GM19397 (cell line): ENCODE results near the gene CASKIN1.

ENCODE experiments used
- ATAC-seq: cut with Tn5 transposase; IDR thresholded peaks from one replicate; pipeline ENCODE4 v1.9.1; 2021; ENCODE audit warnings: mild to moderate bottlenecking, moderate library complexity; ENCODE audit not compliant: unreplicated experiment

Gene CASKIN1

DNA sequence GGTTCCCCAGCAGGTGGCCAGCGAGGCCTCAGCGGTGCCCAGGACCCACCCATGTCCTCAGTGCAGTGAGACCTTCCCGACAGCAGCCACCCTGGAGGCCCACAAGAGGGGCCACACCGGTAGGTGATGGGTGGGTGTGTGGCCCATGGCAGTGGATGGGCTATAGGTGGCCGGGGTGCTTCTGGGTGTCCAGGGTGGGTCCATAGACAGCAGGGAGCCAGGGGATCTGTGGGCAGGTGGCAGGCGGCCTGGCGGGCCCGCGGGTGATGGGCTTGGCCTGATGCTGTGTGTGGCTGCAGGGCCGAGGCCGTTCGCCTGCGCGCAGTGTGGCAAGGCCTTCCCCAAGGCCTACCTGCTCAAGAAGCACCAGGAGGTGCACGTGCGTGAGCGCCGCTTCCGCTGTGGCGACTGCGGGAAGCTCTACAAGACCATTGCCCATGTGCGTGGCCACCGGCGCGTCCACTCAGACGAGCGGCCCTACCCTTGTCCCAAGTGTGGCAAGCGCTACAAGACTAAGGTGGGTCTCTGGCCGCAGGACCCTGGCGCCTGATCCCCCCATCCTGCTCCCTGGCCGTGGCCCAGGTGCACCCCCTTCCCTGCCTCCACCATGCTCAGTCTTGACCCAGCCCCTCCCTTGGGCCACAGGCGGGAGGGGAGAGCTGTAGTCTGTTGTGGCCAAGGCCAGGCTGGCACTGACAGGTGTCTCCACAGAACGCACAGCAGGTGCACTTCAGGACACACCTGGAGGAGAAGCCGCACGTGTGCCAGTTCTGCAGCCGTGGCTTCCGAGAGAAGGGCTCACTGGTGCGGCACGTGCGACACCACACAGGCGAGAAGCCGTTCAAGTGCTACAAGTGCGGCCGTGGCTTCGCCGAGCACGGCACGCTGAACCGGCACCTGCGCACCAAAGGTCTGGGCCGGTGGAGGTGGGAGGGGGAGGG is 37.7 kb upstream of the CASKIN1 start:
- ATAC-seq = no peak

- ATAC-seq = no peak
Measured at GRCh38 chr16:2233046-2233775, 36.8 kb upstream of the CASKIN1 start.

DNA sequence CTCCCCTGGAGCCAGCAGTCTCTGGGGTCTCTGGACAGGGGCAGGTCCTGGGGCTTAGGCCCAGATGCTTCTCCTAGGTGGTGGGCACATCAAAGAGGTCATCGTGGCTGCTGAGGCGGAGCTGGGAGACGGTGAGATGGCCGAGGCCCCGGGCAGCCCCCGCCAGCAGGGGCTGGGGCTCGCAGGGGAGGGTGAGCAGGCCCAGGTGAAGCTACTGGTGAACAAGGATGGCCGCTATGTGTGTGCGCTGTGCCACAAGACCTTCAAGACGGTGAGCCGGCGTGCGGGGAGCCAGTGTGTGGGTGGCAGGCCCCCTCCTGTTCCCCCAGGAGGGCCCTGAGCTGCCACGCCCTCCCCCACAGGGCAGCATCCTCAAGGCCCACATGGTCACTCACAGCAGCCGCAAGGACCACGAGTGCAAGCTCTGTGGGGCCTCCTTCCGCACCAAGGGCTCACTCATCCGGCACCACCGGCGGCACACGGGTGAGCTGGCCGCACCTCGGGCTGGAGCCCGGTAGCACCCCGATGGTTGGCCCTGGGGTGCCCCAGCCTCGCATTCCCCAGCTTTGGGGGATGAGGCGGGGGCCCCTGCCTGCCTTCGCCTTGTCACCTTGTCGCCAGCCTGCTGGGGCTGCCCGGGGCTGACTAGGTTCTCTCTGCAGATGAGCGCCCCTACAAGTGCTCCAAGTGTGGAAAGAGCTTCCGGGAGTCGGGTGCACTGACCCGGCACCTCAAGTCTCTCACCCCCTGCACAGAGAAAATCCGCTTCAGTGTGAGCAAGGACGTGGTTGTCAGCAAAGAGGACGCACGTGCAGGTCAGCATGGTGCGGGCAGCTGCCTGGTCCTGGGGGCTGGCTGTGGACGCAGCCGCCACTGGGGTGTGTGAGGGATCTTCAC is 35.9 kb upstream of the CASKIN1 start:
- no peak for ATAC-seq

DNA sequence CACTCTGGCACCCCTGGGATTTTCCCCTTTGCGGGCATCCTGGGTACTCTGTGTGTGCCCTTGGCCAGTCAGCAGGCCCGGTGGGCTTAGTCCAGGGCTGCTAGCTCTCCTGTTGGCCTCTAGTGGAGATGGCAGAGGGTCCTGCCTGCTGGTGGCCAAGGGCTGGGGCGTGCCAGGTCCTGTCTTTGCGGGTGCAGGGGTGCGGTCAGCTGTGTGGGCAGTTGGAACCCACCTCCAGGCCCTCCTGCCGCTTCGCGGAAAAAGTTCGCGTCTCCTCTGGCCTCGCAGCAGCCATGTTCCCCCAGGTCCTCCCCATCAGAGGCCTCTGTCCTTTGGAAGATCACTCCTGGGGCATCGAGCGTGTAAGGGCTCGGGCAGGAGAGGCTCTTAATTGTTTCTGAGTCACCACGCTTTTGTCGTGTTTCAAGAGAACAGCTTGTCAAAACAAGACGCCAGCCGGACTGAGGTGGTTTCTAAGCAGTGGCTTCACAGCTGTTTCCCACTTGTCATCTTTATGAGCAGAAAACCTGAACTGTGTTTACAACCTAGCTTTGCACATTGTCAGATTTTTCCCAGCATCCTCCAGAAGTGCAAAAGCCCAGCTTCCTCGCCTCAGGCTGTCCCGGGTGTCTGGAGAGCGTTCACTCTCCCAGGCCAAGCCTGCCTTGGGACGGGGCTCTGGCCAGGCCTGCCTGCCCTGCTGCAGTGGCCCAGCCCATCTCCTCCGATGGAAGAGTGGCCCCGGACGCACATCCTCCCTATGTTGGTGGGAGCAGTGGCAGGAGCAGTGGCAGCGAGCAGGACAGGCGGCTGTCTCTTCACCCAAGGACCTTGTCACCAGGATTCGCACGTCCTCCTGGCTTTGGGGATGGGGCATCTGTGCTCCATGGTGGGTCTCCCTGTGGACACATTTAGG is 34.9 kb upstream of the CASKIN1 start:
- no peak for ATAC-seq

DNA sequence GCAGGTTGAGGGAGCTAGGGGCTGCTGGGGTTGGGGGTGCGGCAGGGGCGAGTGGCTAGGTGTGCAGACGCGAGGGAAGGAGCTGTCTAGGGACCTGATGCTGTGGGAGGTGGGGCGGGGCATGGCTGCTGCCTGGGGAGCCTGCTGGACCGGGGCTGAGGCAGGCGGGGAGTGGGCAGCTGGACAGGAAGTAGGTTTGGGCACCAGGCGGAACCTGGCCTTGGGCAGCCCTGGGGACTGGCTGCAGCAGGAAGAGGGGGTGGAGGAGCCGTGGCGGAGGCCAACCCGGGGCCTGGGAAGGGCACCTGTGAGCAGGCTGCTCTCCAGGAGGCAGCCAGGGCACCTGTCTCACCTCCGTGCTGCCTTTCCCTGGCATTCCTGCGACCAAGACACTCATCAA is 34.0 kb upstream of the CASKIN1 start:
- no peak for ATAC-seq

GRCh38 chr16:2229632-2230250 is 33.3 kb upstream of the CASKIN1 start:
- ATAC-seq = no peak

- no peak for ATAC-seq
Measured at GRCh38 chr16:2229091-2229490, 32.7 kb upstream of the CASKIN1 start.

DNA sequence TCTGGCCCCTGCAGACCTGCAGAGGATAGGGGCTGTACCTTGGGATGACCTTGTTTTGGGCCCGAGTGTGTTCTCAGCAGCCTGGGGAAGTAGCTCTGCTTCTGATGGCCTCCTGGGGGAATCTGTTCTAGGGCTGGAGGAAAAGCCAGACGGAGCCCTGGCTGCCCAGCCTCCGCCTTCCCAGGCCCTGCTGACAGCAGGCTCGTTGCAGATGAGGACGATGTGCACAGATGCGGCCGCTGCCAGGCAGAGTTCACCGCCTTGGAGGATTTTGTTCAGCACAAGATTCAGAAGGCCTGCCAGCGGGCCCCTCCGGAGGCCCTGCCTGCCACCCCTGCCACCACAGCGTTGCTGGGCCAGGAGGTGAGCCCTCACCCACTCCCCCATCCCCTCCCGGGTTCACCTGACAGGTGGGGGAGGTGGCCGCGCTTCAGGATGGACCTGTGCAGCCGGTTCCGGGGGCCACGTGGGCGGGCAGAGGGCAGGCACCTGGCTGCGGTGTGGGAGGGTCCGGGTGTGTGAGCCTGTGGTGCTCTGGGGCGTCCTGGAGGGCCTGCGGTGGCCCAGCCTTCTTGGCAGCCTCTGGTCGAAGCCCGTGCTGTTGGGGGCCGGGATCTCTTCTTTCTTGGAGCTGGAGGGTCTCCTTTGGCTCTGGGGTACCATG is 31.9 kb upstream of the CASKIN1 start:
- ATAC-seq = no peak

- no peak for ATAC-seq
Measured at GRCh38 chr16:2226918-2227317, 30.5 kb upstream of the CASKIN1 start.

DNA sequence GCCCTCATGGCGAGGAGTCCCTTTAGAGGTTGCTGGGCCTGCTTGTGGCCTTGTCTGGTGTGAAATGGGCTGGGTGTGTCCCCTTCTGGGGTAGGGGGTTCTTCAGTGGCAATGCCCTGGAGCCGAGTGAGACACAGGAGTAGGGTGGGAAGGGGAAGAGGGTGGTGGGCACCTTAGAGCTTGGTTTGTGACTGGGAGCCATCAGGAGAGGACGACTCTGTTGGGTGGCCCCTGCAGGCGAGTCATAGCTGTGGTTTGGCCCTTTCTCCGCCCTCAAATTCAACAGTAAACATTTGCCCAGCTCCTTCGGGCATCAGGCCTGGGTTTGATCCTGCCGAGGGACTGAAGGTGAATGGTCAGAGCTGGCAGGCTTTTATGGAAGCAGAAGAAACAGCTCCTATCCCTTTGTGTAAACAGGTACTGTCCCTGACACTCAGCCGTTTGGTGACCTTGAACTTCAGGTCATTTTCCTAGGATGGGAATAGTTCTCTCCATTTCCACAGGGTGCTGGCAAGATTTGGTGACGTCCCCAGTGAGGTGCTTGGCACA is 29.9 kb upstream of the CASKIN1 start:
- no peak for ATAC-seq

GRCh38 chr16:2223942-2224486 is 27.6 kb upstream of the CASKIN1 start:
- ATAC-seq = peak; percentile 7

DNA sequence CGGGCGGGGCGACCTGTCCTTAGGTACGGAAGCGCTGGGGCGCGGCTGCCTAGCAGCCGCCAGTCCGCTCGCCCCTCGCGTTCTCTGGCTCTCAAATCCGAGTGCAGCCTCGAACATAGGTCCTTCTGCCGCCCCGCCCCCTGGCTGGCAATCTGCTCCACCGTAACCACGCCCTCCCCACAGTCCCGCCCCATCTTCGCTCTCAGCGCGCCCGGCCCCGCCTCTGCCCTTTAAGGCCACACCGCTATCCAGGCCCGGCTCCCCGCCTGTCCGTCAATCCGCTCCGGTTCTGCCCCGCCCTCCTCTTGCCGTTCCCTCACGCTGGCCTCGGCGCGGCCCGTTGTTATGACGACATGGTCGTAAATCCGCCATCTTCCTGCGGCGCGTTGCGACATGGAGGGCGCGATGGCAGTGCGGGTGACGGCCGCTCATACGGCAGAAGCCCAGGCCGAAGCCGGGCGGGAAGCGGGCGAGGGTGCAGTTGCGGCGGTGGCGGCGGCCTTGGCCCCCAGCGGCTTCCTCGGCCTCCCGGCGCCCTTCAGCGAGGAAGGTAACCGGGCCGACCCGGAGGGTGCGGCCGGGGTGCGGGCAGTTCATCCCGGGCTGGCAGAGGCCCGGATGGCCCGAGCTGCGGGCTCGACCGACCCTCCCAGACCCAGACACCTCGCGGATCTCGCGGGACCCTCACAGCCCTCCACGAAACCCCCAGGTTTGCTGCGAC is 27.0 kb upstream of the CASKIN1 start, which contains the start of gene E4F1:
E4F1 (plus strand) TSS at position 371 of the 721 bp plus-strand sequence; CDS start at position 394, 23 bp downstream.
- peak; percentile 90 for ATAC-seq

DNA sequence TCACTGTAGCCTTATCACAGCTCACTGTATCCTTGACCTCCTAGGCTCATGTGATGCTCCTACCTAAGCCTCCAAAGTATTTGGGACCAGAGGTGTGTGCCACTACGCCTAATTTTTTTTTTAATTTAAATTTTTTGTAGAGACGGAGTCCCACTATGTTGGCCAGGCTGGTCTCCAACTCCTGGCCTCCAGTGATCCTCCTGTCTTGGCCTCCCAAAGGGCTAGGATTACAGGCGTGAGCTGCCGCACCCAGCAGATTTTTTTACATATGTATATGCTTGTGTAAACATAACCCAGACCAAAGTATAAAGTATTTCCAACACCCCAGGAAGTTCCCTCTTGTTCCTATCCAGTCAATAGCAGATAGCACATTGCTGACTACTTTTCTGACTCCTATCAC is 19.9 kb upstream of the CASKIN1 start:
- no peak for ATAC-seq

DNA sequence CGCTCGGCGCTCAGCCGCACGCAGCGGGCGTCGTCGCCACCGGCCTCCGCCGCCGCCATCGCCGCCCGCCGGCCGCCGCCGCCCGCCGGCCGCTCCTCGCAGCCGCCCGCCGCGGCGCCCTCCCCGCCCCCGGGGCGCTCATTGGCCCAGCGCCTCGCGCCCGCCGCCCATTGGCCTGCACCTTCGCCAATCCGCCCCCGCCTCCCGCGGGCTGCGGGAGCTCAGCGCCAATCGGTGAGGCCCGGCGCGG is 18.2 kb upstream of the CASKIN1 start, which contains the start of gene PGP:
PGP (minus strand) TSS at position 122 of the 250 bp plus-strand sequence; CDS start at position 59, 63 bp downstream.
- ATAC-seq = peak; percentile 87

GRCh38 chr16:2213817-2214718 is 17.7 kb upstream of the CASKIN1 start:
- peak; percentile 1 for ATAC-seq

DNA sequence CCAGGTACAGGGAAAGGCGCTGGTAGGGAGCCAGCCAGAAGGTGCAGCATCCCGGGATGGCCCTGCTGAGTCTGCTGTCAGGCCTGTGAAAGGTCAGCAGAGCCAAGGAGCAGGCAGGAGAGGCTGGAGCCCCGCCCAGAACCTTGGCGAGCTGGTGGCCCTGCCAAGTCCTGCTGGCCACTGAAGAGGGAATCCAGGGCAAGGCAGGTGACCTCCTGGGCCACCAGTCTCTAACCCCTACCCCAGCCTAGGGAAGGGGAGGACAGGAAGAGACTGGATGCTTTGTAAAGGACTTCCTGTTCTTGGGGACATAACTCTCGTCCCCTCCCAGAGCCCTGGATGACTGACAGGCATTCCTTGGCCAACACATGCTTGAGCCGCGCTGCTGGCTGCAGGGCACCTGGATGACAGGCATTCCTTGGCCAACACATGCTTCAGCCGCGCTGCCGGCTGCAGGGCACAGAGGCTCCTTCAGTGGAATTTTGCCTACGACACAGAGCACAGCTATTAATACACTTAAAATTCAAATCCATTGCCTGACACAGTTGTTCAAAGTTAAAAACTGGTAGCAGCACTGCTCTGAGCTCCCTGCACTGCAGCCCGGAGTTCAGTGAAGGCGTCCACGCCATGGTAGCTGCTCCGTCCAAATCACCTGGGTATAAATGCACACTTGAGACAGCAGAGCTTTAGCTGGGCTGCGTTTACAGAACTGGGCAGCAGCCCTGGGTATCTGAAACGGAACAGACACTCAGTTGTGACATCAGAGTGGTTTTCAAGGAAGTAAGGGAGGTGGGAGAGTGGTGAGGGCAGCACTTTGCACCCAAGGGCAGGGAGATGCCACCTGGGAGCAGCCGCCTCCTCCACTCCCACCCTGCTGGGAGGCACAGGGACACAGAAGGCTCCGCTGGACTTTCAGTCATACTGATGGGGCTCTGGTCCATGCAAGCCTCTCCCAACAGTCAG is 16.2 kb upstream of the CASKIN1 start:
- ATAC-seq = no peak
